LoVo (cell line): ENCODE results near the gene NOM1.

Source experiments
- DNase-seq: peaks from one replicate; pipeline ENCODE4 v3.0.0-alpha.2; 2016; ENCODE audit warnings: low spot score

The NOM1 gene

DNA sequence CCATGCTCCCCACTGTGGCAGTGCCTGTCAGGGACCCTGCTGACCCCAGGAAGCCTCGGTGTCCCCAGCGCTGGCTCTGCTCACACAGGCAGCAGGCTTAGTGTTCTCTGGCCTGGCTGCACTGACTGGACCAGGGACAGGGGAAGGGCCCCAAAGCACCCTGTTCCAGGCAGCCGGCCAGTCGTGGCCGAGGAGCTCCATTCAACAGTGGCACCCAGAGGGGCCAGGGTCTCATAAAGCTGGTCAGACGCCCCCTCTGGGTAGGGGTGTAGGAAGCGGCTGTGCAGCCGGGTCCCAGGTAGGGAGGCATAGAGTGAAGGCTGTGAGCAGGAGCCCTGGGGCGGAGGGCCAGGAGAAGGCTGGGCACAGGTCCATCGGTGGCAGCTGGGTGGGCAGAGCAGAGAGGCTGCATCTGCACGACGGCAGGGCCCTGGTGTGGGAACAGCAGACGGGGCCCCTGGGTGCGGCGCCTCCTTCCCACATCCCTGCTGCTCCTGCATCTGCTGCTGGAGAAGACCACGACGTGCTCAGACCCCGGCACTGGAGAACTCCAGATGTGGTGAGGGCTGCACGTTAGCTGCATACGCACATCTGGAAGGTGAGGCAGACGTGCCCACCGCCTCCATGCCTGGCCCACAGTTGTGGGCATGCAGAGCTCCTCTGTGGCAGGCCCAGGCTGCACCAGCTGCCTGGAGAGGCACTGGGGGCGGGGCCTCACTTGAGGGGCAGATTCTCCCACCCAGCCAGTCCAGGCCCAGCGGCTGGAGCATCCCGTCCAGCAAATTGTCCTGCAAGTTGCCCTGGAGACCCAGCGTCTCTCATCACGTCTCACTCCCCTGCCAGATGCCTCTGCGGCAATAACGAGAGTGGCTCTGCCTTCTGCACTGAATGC, 35.8 kb downstream of the NOM1 start:
- no peak for DNase-seq

DNA sequence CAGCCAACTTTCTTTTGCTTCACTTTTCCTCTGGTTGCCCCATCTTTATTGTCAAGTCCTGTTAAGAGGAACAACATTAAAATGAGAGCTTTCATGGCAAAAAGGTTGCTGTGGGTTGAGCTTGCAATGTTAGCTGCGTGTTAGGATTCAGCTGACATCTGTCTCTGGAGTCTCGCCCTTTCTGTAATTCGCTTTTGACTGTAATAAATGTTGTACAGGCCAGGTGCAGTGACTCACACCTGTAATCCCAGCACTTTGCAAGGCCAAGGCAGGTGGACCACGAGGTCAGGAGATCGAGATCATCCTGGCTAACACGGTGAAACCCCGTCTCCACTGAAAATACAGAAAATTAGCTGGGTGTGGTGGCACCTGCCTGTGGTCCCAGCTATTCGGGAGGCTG, 36.9 kb downstream of the NOM1 start:
- DNase-seq, result no peak

DNA sequence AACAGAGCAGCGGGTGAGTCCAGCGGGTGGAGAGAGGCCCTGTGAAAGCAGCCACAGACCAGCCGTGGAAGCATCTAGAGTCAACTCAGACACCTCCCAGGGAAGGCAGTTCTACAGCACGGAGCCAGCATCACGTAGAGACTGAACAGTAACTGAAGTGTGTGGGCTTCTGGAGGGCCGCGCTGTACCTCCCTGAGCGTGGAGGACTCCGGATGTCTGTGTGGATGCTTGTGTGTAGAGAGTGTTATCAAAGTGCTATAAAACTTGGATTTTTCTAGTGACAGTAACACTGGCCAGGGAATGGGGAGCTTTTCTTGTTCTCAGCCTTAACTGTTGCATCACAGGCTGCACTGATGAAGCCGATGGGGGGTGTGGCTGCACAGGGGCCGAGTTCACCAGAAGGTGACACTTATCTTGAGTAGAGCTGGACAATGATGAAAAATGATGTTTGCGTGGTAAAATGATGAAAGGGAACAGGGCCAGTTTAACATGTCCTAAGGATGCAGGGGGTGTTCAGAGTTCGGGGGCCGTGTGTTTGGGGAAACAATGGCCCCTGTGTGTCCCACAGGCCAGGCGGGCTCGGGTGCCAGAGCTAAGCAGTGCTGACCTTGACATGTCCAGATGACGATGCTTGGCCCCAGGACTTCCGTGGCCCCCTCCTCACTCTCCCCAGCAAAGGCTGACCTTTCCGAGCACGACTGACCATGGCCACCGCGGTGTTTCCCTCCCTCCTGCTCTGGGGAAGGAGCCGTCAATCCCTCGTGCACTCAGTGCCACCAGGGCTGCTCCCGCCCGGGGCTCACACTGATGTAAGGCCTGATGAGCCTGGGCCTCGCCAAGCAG, 39.1 kb downstream of the NOM1 start:
- no peak for DNase-seq

DNA sequence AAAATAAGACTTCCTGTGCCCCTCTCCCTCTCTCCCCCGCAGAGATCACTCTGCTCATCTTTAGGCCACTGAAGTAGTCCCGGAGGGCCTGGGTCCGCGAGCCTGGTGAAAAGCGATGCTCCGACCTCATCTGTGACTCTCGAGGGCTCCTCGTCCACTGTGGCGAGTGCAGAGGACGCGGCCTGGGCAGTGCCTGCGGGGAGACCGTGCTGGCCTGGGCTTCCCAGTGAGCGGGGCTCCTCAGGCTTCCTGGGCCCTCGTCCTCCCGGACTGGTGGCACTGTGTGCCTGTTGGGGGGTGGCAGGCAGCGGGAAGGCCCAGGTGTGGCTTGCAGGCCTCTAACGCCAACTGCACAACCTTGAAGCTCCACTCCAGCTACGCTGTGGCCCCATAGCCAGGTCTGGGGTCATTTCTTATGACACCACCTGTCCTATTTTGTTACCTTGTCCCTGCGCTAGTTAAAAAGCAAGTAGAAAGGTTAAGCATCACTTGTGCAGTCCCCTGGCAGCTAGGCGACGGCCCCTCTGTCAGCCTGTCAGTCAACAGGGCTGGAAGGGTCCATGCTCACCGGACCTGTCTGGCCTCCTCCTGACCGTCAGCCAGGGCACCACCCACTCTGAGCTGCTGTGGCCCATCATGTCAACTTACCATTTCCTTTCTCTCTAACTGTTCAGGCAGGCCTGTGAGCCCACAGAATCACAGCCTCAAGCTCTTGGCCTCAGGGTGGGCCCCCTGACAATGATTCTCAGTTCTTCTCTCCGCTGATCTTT, 40.4 kb downstream of the NOM1 start:
- no peak for DNase-seq

DNA sequence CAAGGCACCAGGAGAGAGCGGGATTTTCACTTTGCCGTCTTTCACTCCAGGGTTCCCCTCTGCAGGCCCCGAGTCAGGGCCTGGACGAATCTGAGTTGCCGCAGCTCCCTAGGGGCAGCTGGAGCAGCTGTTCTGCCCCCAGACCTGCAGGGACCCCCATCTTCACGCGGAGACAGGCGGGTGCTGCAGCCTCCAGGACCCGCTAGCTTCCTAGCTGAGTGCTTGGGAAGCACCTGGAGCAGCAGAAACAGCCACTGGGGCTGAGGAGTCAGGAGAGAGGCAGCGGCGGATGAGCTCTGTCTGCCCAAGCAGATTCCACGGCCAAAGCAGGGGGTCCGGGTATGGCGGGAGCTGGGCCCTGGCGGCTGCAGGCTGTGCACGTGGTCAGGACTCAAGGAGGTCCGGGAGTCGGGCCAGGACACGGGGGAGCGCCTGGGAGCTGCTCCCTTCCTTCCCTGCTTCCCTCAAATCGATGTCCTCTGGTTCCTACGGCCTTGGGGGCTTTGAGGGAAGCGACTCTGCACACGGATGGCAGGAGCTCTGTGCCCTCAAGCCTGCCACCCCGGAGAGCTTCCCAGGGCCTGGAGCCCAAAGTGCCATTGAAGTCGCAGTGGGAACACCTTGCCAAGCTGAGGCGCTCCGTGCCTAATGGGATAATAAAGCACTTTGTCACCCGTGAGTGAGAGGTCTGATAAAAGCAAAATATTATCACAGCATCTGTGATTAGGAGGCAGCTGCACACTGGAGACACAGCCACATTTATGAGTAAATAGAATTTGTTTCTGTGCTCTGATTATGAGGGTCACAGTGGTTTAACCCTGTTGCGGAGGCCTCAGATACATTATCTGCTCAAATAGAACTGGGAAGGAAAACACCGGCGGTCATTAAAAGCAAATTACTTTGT, 43.8 kb downstream of the NOM1 start:
- DNase-seq, result no peak

DNA sequence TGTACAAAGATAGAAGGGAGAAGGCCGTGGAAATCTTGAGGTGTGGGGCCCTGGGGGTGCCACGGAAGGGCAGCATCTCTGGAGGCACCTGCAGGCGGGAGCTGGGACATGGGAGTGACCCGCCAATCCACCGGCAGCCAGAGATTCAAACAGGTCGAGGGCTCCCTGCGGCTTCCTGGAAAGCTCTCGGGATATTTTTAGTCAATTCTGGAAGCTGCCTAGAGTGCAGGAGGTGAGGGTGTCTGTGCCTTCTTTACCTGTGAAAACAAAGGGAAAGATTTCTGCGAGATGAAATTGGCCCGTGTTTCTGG, 44.4 kb downstream of the NOM1 start:
- no peak for DNase-seq

DNA sequence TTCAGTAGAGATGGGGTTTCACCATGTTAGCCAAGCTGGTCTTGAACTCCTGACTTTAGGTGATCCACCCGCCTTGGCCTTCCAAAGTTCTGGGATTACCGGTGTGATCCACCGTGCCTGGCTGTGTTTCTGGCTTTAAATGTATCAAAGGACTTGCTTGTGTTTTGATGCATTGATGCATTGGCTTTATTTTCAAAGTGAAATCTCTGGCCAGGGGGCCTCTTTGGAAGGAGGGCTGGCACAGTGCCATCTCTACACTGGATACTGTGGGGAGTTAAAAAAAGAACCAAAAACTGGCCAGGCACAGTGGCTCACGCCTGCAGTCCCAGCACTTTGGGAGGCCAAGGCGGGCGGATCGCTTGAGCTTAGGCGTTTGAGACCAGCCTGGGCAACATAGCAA, 44.9 kb downstream of the NOM1 start:
- DNase-seq, result no peak

DNA sequence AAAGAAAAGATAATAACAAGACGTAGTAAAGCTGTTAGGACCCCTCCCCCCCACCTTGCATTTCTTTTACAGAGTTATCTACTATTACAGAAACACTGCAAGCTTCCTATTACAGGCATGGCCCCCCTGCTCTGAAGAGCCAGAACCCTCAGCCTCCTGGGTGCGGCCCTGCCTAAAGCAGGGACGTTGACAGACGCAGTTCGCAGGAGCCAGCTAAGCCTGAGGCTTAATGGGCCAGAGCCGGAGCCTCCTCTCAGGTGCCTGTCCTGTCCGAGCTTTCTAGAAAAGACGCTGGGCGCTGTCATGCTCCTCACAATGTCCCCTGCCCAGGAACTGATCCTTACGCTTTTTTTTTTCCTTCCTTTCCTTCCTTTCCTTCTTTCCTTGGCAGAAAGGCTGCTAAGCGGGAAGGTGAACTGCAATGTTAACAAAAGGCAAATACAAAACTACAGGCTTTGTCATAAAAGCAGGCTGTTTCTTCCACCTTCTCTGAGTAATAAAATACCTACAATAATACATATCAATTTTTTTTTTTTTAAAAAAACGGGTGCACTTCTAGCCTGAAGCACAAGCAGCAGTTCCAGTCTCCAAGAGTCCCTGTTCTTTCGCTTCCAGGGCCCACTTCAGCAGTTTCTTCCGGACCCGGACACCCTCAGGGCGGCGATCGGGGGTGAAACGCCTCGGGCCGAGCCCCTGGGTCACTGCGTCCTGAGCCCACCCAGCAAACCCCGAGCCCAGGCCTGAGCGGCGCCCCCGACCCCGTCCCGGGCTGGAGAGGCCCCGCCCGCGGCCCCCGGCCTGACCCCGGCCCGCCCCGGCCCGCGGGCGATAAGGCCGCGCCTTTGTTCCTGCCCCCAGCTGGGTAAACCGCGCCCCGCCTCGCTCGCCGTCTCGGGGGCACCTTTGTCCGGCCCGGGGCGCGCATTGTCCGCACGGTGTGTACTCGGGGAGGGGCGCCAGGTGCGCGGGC, 49.8 kb downstream of the NOM1 start:
- DNase-seq, result no peak

DNA sequence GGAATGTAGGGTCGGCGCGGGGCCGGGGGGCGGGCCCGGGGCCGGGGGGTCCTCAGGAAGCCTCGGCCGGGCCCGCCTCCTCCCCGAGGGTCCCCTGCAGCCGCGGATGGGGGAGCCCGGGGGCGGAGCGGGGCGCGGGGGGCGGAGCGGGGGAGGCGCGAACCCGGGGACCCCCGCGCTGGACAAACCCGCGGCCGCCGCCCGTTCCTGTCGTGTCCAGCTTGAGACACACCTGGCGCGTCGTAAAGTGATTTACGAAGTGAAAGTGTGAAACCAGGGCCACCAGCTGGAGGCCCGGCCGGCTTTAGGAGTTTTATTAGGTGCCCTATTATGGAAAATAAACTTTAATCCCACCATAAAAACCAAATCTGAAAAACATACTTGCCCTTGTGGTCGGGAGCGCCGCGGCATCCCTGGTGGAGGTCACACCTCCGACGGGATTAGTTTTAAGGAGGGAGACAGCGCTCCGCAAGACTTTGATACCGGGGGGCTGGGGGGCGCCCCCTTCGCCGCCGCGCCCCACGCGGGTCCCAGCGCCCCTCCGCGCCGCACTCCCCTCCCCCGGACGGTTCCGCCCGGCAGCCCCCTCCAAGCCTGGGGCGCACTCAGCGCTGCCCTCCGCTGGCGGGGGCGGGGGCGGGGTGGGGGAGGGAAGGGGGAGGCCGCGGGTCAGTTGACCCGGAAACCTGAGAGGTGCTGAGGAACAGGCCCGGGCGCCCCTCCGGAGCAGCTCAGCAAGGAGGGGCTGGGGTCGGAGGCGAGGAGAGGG, 50.6 kb downstream of the NOM1 start:
- DNase-seq, result peak; percentile 44

DNA sequence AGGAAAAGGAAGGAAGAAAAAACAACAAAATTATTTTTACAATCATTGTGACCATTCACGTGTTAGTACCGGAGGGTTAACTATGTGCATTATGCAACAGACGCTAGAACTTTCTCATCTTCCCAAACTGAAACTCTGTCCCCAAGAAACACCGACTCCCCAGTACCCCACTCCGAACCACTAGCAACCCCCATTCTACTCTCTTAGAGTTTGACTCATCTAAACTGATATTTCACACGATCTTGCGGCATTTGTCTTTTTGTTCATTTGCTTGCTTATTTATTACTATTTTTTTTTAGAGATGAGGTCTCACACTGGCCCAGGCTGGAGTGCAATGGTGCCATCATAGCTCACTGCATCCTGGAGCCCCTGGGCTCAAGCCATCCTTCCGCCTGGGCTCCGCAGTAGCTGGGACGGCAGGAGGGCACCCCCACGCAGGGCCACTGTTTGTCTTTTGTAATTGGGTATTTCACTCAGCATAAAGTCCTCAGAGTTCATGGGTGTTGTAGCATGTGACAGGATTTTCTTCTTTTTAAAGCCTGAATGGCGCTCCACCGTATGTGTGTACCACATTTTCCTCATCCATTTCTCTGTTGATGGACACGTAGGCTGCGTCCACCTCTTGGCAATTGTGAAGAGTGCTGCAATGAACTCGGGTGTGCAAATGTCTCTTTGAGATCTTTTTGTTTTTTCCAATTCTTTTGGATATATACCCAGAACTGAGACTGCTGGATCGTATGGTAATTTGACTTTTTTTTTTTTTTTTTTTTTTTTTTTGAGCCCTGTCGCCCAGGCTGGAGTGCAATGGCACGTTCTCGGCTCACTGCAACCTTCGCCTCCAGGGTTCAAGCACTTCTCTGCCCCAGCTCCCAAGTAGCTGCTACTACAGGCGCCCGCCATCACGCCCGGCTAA, 51.5 kb downstream of the NOM1 start:
- DNase-seq, result no peak

DNA sequence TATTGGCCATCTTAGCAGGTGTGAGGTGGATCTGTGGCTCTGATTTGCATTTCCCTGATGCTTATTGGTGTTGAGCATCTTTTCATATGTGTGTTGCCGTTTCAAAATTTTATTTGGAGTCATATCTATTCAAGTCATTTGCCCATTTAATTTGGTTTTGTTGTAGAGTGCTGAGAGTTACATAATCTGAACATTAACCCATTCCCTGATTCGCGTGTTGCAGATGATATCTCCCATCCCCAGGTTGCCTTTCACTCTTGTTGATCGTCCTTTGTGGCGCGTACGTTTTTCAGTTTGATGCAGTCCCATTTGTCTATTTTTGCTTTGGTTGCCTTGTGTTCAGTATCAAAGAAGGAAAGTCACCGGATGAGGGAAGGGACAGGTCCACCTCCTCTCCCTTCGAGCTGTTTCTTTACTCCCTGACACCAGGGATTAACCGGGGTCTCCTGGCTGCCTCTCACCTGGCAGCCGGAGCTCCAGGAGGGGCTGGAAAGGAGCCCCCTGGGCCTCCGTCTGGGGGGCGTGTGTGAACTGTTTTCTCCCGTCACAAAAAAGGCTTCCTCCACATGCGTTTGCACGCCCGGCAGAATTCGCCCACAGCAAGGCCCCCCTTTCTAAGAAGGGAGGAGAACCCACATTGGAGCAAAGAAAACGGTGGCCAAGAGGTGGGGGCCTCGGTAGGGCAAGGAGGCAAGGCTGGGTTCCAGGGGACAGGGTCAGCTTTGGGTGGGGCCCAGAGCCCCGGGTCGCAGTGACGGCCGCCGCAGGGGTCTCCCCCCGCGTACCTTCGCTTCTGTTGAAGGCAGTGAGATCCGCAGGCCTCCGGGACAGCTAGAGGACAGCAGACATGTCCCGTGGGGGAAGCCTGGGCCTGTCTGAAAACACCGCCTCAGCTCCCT, 52.7 kb downstream of the NOM1 start:
- no peak for DNase-seq

DNA sequence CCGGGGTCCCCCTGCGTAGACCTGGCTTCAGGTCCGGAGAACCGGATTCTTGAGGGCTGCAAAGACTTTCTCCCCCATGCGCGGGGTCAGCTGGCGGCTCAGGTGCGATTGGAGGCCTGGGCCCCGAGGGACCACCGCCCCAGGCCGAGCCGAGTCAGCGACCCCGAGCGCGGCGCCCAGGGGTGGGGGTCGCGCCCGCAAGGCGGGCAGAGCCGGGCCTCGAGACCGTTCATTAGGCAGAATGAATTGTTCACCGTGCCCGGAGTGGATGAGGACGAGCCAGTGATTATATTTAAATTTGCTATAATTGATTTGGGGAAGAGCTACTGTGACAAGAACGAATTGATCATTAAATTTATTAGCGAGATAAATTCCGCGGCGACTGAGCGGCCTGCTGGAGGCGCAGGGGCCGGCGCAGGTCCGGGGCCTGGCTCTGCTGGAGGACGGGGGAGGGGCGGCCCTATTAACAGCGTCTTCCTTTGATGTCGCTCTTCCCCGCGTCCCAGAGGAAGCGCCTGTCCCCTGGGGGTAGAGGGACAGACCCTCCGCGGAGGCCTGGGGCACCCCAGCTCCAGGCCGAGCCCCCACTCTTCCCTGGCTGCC, 53.4 kb downstream of the NOM1 start:
- DNase-seq, result no peak

DNA sequence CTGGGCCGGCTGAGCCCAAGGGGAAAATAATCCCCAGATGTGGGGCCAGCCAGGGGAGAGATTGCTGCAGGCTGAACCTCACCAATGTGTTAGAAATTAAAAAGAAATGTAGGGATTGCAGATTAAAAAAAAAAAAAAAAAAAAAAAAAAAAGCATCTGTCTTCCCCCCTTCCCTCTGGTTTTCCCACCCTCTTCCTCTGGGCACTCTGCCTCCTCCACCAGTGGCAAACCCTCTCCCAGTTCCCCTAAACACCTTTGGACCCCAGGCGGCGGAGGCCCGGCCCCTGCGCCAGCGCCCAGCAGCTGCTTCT, 53.9 kb downstream of the NOM1 start:
- DNase-seq, result no peak

DNA sequence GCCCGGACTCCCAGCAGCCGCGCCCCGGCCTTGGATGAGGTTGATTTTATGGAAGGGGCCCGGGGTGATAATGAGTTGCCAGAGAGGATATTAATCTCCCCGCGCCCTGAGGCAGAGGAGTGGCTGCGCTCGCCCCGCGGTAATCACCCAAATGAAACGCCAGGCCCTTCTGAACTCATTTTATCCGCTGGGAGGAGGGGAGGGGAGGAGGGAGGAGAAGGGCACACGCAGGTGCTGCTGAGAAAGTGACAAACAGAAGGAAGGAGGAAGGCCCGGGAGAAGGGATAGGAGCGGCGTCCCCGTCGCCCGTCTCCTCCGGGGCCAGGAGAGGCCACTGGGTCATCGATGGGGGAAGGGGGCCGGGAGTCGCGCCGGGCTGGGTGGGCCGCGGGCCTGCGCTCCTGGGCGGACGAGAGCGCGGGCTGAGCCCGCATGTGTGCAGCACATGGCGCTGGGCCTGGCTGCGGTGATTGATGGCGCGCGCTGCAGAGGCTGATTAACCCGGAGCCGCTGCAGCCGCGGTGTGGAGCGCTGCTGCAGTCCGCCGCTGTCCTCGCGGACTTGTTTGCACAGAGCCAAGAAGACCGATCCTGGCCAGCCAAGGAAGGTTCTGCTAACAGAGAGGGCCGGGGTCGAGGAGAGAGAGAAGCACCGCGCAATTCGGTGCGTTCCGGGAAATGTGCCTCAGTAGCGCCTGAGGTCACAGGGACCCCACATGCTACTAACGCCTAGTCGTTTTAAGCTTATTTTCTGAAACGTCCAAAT, 54.4 kb downstream of the NOM1 start:
- DNase-seq, result peak; percentile 35

DNA sequence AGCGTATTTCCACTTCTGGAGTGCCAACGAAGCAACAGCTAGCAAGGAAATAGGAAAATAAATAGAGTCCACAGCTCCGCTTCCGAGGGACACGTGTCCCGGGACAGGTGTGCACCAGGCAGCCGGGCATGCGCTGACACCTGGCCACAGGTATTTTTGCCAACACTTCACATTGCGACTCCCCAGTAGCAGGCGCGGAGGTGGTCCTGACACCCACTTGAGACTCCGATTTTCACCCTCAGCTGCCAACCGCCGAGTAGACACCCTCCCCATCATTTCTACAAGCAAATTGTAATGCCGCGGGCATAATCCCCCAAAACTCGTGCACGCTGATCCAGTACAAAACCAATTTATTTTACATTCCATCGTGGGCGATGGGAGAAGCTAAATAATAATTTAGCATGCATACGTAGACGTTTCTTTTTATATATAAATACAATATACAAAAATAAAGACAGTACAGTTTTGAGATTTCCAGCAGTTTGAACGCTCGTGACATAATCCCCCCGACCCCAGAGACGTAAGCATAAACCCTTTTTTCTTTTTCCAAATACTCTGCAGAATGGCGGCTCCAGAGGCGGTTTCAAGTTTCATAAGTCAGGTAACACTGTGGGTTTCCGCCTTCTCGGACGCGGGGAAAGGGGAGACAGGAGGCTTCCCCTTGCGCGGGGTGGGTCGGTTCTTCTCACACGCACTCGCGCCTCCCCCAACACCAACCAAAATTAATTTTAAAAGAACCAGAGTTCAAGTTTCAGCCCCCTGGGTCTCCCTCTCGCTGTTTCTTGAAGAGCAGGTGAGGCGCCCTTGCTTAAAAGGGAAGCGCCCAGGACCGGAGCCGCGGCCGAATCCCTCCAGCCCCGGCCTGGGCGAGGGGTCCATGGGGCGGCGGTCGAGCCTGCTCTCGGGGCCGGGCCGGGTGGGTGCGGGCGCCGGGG, 55.3 kb downstream of the NOM1 start:
- DNase-seq, result no peak
